ENCODE measurements around the gene GP9. TPM values are rescaled to one million over a fixed set of nuclear protein-coding genes. Genes with fewer than 3 reads are reported as not detected.

The GP9 gene
- total RNA-seq, 2 experiments from 2014 or later, result not detected

DNA sequence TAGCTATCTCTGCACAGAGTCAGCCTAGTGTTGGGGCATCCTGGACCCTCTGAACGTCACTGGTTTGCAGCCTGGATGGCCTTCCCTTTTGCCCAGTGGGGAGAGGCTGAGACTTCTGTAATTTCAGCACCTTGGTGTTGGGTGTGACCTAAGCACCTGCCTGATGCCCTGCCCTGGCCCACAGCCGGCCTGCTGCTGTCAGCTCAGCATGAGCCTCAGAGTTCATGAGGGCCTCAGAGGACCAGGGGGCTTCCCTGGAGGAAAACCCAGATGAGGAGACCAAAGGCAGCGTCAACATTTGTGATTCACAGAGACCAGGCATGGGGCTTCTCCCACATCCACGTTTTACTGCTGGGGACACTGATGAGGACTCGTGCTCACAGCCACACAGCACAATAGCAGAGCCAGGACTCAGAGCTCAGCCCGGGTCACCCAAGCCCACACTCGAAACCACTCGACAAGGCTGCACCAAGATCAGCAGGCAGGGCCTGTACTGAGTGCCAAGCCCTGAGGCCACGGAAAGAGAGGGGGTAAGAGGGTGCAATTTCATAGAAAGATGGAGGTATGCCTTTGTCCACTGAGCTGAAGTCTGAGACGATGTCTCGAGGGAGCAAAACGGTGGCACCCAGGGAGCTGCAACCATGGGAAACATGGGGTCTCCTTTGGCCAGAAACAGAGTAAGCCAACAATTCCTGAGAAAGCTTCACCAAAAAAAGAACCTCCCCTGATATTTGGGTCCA is 9.9 kb upstream of the GP9 start:
- TF ChIP-seq, protein P1, sequence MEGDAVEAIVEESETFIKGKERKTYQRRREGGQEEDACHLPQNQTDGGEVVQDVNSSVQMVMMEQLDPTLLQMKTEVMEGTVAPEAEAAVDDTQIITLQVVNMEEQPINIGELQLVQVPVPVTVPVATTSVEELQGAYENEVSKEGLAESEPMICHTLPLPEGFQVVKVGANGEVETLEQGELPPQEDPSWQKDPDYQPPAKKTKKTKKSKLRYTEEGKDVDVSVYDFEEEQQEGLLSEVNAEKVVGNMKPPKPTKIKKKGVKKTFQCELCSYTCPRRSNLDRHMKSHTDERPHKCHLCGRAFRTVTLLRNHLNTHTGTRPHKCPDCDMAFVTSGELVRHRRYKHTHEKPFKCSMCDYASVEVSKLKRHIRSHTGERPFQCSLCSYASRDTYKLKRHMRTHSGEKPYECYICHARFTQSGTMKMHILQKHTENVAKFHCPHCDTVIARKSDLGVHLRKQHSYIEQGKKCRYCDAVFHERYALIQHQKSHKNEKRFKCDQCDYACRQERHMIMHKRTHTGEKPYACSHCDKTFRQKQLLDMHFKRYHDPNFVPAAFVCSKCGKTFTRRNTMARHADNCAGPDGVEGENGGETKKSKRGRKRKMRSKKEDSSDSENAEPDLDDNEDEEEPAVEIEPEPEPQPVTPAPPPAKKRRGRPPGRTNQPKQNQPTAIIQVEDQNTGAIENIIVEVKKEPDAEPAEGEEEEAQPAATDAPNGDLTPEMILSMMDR (IDR thresholded peaks at IDR 0.05), result no peak
- H3K9me3 Mint-ChIP-seq, result peaks cover 5% of the 10 kb centered on the region
- peaks cover 7% of the 10 kb centered on the region for H3K4me1 Mint-ChIP-seq (ENCODE audit: low read depth)
- no peaks in the 10 kb centered on the region for H3K27me3 Mint-ChIP-seq
- no peak for DNase-seq
- H3K27ac Mint-ChIP-seq, result no peak overlapping the region
- H3K4me3 Mint-ChIP-seq, result no peak overlapping the region
- CTCF ChIA-PET, result interaction anchor here (3.9 to 6.0 kb wide), 5 partner anchors 19 to 196 kb away, joined by 43 to 103 read pairs (median 53); partner anchors contain the start of gene RAB43
- POLR2A ChIA-PET, result interaction anchor here (1.0 to 5.9 kb wide), 2 partner anchors 69 to 171 kb away, joined by 3 to 40 read pairs; partner anchors contain the start of genes ACAD9 and RAB43
- no peak for ATAC-seq
- H3K36me3 Mint-ChIP-seq (ENCODE audit: low read depth), result no peaks in the 10 kb centered on the region
- intact Hi-C loops (cut with micrococcal nuclease), result loop anchor here (10.0 kb wide), 1 partner anchor 64 kb away; no protein-coding TSS in a partner anchor

DNA sequence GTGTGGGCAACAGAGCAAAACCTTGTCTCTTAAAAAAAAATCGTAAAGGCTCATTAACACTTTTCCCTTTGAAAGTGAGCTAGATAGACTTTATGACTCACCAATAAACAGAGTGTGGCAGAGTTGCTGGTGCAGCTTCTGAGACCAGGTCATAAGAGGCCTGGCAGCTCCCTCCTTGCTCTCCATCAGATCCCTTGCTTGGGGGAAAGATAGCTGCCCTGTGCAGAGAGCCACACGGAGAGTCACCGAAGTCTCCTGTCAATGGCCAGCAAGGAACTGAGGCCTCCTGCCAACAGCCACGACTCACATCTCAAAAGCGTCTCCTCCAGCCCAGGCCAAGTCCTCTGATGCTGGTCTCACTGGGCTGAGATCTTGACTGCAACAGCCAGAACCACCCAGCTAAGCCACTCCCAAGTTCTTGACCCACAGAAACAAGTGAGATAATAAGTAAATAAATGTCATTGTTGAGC is 8.7 kb upstream of the GP9 start:
- ChIA-PET POLR2A (interaction anchor here (1.0 to 5.9 kb wide), 2 partner anchors 68 to 82 kb away, joined by 3 to 40 read pairs; partner anchors contain the start of gene RAB43), CTCF (interaction anchor here (0.8 to 6.0 kb wide), 14 partner anchors 9 to 268 kb away, joined by 3 to 103 read pairs (median 34); partner anchors contain the start of genes CFAP92 and RAB43)
- ATAC-seq (no peak), DNase-seq (no peak)
- Mint-ChIP-seq H3K27me3 (no peaks in the 10 kb centered on the region), H3K9me3 (peaks cover 5% of the 10 kb centered on the region), H3K27ac (no peak overlapping the region), H3K4me1 (ENCODE audit: low read depth) (peaks cover 7% of the 10 kb centered on the region), H3K4me3 (no peak overlapping the region), H3K36me3 (ENCODE audit: low read depth) (no peaks in the 10 kb centered on the region)
- TF ChIP-seq, protein P1 (IDR thresholded peaks at IDR 0.05), result no peak
- intact Hi-C loops (cut with micrococcal nuclease), result loop anchor here (2.0 to 10.0 kb wide), 2 partner anchors 63 to 193 kb away; no protein-coding TSS in a partner anchor

DNA sequence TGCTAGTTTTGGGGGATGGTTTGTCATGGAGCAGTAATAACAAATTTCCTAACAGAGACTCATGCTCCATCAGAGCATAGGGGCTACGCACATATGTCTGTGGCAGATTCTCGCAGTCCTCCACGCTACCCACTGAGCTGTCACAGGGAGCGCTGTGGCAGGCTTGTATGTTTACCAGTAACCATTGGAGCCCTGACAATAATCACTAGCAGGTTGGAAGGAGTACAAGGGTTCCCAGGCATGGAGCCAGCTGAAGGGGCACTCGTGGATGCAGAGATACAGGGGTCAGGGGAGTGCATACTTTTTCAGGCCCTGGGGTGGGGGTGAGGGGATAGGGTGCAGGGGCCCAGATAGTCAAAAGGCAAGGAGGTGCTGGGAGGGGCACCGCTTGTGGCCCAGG is 7.9 kb upstream of the GP9 start:
- TF ChIP-seq, protein P1 (IDR thresholded peaks at IDR 0.05), result no peak
- Mint-ChIP-seq H3K27me3 (no peaks in the 10 kb centered on the region), H3K9me3 (peaks cover 5% of the 10 kb centered on the region), H3K27ac (no peak overlapping the region), H3K36me3 (ENCODE audit: low read depth) (no peaks in the 10 kb centered on the region), H3K4me3 (no peak overlapping the region), H3K4me1 (ENCODE audit: low read depth) (peaks cover 7% of the 10 kb centered on the region)
- DNase-seq (no peak), ATAC-seq (no peak)
- ChIA-PET POLR2A (interaction anchor here (0.9 to 5.9 kb wide), 5 partner anchors 36 to 264 kb away, joined by 3 to 40 read pairs (median 5); partner anchors contain the start of gene RAB43), CTCF (interaction anchor here (0.8 to 6.0 kb wide), 34 partner anchors 10 to 267 kb away, joined by 3 to 103 read pairs (median 6); partner anchors contain the start of genes CFAP92 and RAB43)
- intact Hi-C loops (cut with micrococcal nuclease), result loop anchor here (2.0 to 10.0 kb wide), 2 partner anchors 62 to 192 kb away; no protein-coding TSS in a partner anchor

DNA sequence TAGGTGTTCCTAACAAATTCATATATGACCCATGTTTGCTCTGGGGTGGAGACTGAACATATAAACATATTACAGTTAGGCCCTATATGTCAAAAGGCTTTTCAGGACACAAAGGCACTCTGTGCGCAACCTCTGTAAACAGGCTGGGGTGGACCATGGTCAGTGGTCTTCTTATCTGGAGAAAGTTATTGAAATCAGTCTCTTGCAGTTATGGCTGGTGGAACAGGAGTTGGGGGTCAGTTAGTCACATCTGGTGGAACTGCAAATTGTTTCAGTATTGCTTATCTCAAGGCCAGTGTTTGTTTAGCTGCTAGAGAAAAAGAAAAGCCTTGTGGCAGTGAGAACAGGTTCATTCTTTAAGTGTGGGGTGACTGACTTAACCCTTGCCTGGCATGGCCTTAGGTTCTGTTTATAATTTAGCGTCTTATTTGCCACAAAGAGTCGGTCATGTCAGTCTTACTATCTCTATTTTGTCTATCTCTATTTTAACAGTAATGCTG is 5.9 kb upstream of the GP9 start:
- DNase-seq (no peak), ATAC-seq (no peak)
- TF ChIP-seq, protein P1 (IDR thresholded peaks at IDR 0.05), result no peak
- Mint-ChIP-seq H3K9me3 (no peaks in the 10 kb centered on the region), H3K27ac (peak overlapping the region; percentile 49), H3K27me3 (no peaks in the 10 kb centered on the region), H3K4me1 (ENCODE audit: low read depth) (peaks cover 9% of the 10 kb centered on the region), H3K4me3 (no peak overlapping the region), H3K36me3 (ENCODE audit: low read depth) (no peaks in the 10 kb centered on the region)
- intact Hi-C loops (cut with micrococcal nuclease), result loop anchor here (10.0 kb wide), 1 partner anchor 60 kb away; no protein-coding TSS in a partner anchor
- ChIA-PET CTCF (interaction anchor here (1.0 to 6.0 kb wide), 13 partner anchors 15 to 192 kb away, joined by 3 to 103 read pairs (median 12); no protein-coding TSS in a partner anchor), POLR2A (interaction anchor here (0.6 to 5.9 kb wide), 3 partner anchors 14 to 137 kb away, joined by 3 to 40 read pairs (median 4); partner anchors contain the start of gene RAB43)
